ENCODE results near the gene ZNF784. TPM values are rescaled to one million over a fixed set of nuclear protein-coding genes. Genes with fewer than 3 reads are reported as not detected.

The ZNF784 gene
- total RNA-seq, 3 donors from 2014 or later (not counting 1 experiment from before 2014, with no cell fraction given) = 6.4 to 7.9 (median 7.1) TPM

- Histone ChIP-seq H3K4me3 (ENCODE audit: low read length) (no peak overlapping the region), H3K9me3 (ENCODE audit: control insufficient read depth, insufficient read depth, low read length) (no peaks in the 10 kb centered on the region), H3K4me1 (ENCODE audit: control insufficient read depth, insufficient read depth, low read length) (peaks cover 9% of the 10 kb centered on the region), H3K27me3 (ENCODE audit: control insufficient read depth, insufficient read depth, low read length) (no peaks in the 10 kb centered on the region), H3K36me3 (ENCODE audit: control insufficient read depth, insufficient read depth, low read length) (peaks cover 13% of the 10 kb centered on the region), H3K27ac (ENCODE audit: low read length) (no peak overlapping the region)
- Mint-ChIP-seq H3K9me3 (no peaks in the 10 kb centered on the region), H3K27me3 (ENCODE audit: low read depth in 2 of 2) (no peaks in the 10 kb centered on the region), H3K4me3 (no peak overlapping the region), H3K4me1 (peaks cover 14 to 39% of the 10 kb centered on the region in 2 donors), H3K27ac (no peak overlapping the region), H3K36me3 (no peaks in the 10 kb centered on the region)
- DNase-seq (no peak), ATAC-seq (no peak)
- TF ChIP-seq CTCF (IDR thresholded peaks at IDR 0.05) = no peak
- intact Hi-C loops (cut with micrococcal nuclease) = no loop called here
- WGBS (ENCODE audit: insufficient coverage) = 96% methylated on average over 27 of the region's 27 CpGs
Measured at GRCh38 chr19:55613396-55613795, 11.0 kb downstream of the ZNF784 start.

GRCh38 chr19:55611983-55612645 is 12.3 kb downstream of the ZNF784 start:
- H3K4me3 Mint-ChIP-seq = no peak overlapping the region
- Histone ChIP-seq H3K9me3 (ENCODE audit: control insufficient read depth, insufficient read depth, low read length) (no peaks in the 10 kb centered on the region), H3K36me3 (ENCODE audit: control insufficient read depth, insufficient read depth, low read length) (peaks cover 7% of the 10 kb centered on the region), H3K27ac (ENCODE audit: low read length) (no peak overlapping the region), H3K4me3 (ENCODE audit: low read length) (no peak overlapping the region), H3K27me3 (ENCODE audit: control insufficient read depth, insufficient read depth, low read length) (no peaks in the 10 kb centered on the region), H3K4me1 (ENCODE audit: control insufficient read depth, insufficient read depth, low read length) (peaks cover 8% of the 10 kb centered on the region)
- peak overlapping the region; percentile 53 to 67 for H3K27ac Mint-ChIP-seq
- no peak for TF ChIP-seq CTCF (IDR thresholded peaks at IDR 0.05)
- no peak for DNase-seq
- H3K36me3 Mint-ChIP-seq = no peaks in the 10 kb centered on the region
- ATAC-seq = peak in 1 of 3 donors; percentile 10
- peaks cover 24 to 51% of the 10 kb centered on the region in 2 donors for H3K4me1 Mint-ChIP-seq
- WGBS (ENCODE audit: insufficient coverage) = 80% methylated on average over 3 of the region's 3 CpGs
- intact Hi-C loops (cut with micrococcal nuclease) = no loop called here
- no peaks in the 10 kb centered on the region for H3K9me3 Mint-ChIP-seq
- no peaks in the 10 kb centered on the region for H3K27me3 Mint-ChIP-seq (ENCODE audit: low read depth in 2 of 2)

- no peaks in the 10 kb centered on the region for H3K9me3 ChIP-seq (ENCODE audit: control insufficient read depth, insufficient read depth, low read length)
- peaks cover 14% of the 10 kb centered on the region for H3K4me1 ChIP-seq (ENCODE audit: control insufficient read depth, insufficient read depth, low read length)
- Mint-ChIP-seq H3K27me3 (ENCODE audit: low read depth in 2 of 2) (no peaks in the 10 kb centered on the region), H3K4me1 (peaks cover 31 to 57% of the 10 kb centered on the region in 2 donors), H3K4me3 (no peak overlapping the region), H3K27ac (peak overlapping the region in 1 of 2 donors; percentile 42), H3K36me3 (no peaks in the 10 kb centered on the region), H3K9me3 (no peaks in the 10 kb centered on the region)
- no peaks in the 10 kb centered on the region for H3K27me3 ChIP-seq (ENCODE audit: control insufficient read depth, insufficient read depth, low read length)
- H3K4me3 ChIP-seq (ENCODE audit: low read length) = no peak overlapping the region
- TF ChIP-seq CTCF (IDR thresholded peaks at IDR 0.05) = no peak
- ATAC-seq = no peak
- peaks cover 2% of the 10 kb centered on the region for H3K36me3 ChIP-seq (ENCODE audit: control insufficient read depth, insufficient read depth, low read length)
- intact Hi-C loops (cut with micrococcal nuclease) = no loop called here
- 87% methylated on average over 13 of the region's 15 CpGs for whole genome bisulfite sequencing (ENCODE audit: insufficient coverage)
- no peak overlapping the region for H3K27ac ChIP-seq (ENCODE audit: low read length)
- no peak for DNase-seq
Measured at GRCh38 chr19:55611300-55611982, 12.9 kb downstream of the ZNF784 start.

All from natural killer cell (primary cell).